ENCODE data around the gene NT5DC3.

Gene NT5DC3

DNA sequence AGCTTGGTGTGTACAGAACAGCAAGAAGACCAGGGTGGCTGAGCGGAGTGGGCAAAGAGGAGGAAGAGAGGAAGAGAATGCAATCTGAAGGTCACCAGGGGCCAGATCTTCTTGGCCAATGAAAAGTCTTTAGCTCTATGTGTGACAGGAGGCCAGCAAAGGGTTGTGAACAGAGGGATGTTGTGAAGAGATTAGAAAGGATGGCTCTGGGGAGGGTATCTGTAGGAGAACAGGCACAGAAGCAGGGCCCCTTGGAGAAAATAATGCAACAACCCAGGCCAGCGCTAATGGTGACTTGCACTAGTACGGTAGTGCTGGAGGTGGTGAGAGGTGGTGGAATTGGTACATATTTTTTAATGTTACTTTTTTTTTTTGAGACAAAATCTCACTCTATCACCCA lies 97.2 kb downstream of the NT5DC3 start:
- DNase-seq: no peak

DNA sequence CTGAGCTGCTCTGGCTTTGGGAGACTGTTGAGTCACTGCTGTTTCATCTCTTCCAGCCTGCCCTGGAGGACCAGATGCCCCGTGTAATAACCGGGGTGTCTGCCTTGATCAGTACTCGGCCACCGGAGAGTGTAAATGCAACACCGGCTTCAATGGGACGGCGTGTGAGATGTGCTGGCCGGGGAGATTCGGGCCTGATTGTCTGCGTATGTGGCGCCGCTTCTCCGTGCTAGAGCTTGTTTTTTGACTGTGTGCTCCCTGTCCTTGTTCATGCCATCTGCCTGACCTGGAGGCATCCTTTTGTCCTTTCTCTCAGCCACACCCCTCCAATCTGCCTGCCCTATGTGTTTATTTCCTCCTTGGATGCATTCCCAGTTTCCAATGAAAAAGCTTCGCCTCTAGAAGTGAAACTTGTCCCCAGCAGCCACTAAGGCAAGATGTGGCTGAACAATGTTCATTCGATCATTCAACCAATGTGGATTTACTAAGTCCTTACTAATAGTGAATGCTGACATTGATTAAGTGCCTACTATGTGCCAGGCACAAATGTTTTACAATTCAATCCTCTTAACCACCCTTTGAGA lies 98.6 kb downstream of the NT5DC3 start:
- DNase-seq: no peak

DNA sequence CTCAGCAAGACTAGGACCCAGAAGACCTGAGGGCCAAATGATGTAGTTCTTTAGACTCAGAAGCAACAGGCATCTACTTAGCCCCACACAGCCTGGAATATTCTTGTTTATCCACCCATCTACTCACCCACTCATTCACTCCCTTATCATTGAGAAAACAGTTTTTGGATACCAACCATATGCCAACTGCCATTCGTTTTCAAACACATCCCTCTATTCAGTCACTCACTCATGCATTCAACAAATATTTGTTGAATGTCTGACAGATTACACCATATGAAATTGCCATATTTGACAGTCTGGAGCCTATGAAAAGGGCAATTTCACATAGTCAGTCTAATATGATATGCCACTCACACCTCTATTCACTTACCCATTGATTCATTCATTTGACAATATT lies 103.2 kb downstream of the NT5DC3 start:
- DNase-seq: no peak

DNA sequence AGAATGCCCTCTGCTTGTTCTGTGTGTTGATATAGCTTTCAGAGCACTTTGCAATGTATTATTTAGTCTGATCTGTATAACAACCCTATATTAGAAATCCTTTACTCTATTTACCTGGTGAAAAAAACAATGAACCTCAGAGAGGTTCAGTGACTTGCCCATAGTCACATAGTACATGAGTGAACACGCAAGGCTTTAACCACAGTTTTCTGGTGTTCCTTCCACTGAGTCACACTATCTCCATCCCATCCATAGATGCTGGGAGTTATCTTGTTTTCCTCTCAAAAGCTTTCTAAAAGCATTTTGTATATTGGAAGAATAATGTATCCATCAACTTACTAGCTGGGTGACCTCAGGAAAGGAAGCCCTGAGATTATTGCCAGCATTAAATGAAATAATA lies 104.5 kb downstream of the NT5DC3 start:
- no peak for DNase-seq

DNA sequence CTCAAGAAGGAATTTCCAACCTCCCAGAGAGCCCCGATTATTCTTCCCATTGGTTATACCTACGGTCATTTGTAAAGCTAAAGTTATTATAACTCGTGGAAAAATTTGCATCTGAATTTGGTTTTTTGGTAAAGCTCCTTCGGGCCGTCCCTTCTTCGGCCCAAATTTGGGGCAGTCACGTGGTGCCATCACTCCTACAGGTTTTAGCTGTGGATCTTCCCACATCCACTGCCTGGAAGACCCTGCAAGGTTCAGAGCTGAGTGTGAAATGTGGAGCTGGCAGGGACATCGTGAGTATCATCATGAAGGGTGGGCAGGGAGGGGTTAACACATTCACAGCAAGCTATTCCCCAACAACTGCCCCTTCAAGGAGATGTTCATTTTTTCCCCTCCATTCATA lies 105.7 kb downstream of the NT5DC3 start:
- DNase-seq: no peak

DNA sequence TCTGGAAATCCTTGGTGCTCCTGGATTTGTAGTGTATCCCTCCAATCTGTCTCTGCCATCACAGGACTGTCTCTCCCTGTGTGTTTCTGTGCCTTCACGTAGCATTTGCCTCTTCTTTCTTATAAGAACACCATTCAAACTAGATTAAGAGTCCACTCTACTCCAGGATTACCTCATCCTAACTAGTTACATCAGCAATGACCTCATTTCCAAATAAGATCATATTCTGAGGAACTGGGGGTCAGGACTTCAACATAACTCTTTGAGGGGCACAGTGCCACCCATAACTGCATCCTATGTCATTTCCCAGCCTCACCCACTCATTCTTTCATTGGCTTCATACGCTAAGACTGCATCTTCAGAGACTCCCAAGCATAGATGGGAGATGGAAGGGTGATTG lies 106.2 kb downstream of the NT5DC3 start:
- DNase-seq: no peak

DNA sequence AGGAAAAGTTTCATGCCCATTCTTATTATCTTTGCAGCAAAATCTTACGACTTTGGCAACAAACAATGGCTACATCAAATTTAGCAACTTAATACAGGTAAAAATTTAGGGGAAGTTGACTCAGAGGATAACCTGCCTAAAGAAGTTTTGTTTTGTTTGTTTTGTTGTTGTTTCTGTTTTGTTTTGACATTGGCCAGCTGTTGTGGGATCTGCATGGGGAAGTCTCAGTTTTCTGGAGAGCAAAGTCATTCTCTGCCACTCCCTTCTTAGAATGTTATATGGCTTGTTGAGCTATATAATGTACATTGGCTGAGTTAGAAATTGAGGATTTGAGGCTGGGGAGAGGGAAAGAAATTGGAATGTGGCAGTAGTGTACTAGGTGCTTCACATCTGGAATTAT lies 109.5 kb downstream of the NT5DC3 start:
- no peak for DNase-seq

DNA sequence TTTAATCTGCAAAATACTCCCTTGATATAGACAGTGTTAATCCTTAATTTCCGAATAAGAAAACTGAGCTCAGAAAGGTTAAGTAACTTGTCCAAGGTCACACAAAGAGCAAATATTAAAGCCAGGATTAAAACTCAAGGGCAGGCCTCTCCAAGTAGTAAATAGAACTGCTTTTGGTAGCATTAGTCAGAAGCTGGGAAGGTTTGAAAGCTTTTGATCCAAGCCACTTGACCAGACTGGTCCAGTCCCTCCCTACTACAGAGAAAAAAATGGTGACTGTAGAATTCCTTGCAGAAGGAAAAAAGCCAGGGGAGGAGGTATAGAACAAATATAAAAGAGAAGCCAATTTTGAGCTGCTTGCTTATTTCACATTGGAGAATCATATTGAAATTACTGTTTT lies 111.5 kb downstream of the NT5DC3 start:
- DNase-seq: no peak

DNA sequence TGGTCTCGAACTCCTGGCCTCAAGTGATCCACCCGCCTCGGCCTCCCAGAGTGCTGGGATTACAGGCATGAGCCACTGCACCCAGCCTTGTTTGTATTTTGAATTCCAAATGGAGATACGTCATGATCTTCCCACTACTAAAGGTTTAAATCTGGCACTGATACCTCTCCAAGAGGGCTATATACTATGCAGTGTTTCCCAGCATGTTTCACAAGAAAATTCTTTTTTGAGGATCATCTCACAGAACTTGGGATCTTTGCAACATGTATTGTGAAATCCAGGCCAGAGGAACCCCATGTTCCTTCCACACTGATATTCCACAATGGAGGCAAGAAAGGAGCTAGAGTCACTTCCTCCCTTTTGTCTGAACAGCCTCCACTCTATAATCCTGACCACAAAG lies 112.7 kb downstream of the NT5DC3 start:
- DNase-seq: no peak

DNA sequence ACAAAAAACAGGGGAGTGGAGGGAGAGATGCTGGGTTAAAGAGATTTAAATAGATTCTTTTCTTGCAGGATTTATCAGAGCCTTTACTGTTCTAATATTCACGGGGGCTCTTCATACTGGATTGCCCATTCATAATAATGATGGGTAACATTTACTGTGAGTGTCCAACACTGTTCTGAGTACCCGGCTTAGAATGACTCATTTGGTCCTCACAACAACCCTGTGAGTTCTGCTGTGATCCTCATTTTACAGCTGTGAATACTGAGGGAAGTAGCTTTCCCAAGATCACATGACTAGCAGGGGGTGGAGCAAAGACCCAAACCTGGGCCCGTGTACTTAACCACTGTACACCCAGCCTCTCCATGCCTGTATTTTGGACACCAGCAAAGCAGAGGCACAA lies 113.4 kb downstream of the NT5DC3 start:
- DNase-seq: no peak

DNA sequence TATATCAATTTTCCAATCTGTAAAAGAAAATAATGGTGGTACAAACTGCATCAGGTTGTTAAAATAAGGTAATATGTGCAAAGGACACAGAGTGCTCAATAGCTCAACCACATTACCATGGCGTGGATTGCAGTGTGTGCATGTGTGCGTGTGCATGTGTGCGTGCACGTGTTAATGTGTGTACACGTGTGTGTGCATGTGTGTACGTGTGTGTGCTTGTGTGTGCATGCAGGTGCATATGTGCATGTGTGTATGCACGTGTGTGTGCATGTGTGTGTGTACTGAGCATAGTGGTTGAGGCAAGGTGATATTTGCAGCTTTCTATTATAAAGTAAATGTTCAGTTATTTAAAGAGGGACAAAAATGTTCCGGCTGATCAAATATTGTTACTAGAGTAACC lies 115.6 kb downstream of the NT5DC3 start:
- DNase-seq: no peak
